Measurements from ENCODE around the gene SHC2. TPM values are rescaled to one million over a fixed set of nuclear protein-coding genes. Genes with fewer than 3 reads are reported as not detected.

Gene SHC2
- total and polyA plus RNA-seq, 2 of the 8 experiments (the other 6 are each of a cell fraction or from before 2014, with no cell fraction given) = 4.4 to 7.3 TPM

DNA sequence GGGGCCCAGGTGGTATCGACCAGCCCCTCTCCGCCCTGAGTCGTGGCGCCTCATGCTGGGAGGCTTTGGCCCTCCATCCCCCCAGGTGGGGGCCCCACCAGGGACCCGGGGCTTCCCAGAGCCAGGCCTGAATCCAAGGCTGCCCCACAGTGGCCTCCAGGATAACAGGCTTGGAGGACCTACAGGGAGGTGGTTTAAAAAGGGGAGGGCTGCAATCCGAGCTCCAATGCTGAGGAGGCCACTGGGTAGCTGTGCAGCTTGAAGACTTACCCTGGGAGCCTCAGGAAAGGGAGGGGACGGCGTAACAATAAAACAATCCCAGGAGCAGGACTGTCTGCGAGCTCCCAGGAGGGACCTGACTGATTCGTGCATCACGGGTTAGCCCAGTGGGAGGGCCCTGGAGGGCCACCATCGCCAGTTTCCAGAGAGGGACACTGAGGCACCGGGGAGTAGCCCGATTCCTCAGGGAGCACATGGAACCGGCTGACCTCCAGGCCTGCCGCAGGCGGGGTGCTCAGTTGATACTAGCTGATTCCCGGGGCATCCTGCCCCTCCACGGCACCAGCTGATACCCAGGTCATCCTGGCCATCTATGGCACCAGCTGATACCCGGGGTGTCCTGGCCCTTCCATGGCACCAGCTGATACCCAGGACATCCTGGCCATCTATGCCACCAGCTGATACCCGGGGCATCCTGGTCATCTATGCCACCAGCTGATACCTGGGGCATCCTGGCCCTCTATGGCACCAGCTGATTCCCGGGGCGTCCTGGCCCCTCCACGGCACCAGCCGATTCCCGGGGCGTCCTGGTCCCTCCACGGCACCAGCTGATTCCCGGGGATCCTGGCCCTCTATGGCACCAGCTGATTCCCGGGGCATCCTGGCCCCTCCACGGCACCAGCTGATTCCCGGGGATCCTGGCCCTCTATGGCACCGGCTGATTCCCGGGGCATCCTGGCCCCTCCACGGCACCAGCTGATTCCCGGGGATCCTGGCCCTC, 48.2 kb downstream of the SHC2 start (continued):
- TF ChIP-seq, protein P1, sequence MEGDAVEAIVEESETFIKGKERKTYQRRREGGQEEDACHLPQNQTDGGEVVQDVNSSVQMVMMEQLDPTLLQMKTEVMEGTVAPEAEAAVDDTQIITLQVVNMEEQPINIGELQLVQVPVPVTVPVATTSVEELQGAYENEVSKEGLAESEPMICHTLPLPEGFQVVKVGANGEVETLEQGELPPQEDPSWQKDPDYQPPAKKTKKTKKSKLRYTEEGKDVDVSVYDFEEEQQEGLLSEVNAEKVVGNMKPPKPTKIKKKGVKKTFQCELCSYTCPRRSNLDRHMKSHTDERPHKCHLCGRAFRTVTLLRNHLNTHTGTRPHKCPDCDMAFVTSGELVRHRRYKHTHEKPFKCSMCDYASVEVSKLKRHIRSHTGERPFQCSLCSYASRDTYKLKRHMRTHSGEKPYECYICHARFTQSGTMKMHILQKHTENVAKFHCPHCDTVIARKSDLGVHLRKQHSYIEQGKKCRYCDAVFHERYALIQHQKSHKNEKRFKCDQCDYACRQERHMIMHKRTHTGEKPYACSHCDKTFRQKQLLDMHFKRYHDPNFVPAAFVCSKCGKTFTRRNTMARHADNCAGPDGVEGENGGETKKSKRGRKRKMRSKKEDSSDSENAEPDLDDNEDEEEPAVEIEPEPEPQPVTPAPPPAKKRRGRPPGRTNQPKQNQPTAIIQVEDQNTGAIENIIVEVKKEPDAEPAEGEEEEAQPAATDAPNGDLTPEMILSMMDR (IDR thresholded peaks at IDR 0.05; ENCODE audit: control extremely low read depth in 1 of 3, insufficient read depth in 1 of 3, low read depth in 1 of 3, low read length in 3 of 3) = peak in 2 of 3 experiments; percentile 13 to 28; a peak in 2 of 4 replicates

Data from H1 (cell line).